HFF-Myc (cell line): ENCODE measurements around the gene OLR1.
A peak's percentile ranks its signal among the peaks of the same experiment; 100 is the strongest.
"Not testable (repeated sequence)": the region's sequence is repeated elsewhere in the genome, so short reads cannot be mapped to it uniquely, and the experiment has no call there.

Source experiments
- DNase-seq: peaks from one replicate; pipeline ENCODE4 v3.0.0-alpha.2; 2011; ENCODE audit warnings: low read depth; ENCODE audit errors: extremely low read depth
- H3K4me3 ChIP-seq: replicated peaks from 2 replicates; pipeline ENCODE4 v1.5.1; 2011; ENCODE audit warnings: low read depth, mild to moderate bottlenecking, control low read depth, low read length
- TF ChIP-seq, protein P1 (sequence below): IDR thresholded peaks from 2 replicates; pipeline ENCODE4 v1.5.1; 2012; ENCODE audit warnings: mild to moderate bottlenecking, low read depth, low read length, control low read depth; ENCODE audit errors: missing control alignments

The OLR1 gene

GRCh38 chr12:10171973-10172728 lies at the start of gene OLR1:
TSS of gene OLR1 (minus strand) at chr12:10172132. CDS start at chr12:10172077, 55 bp downstream.
- no peak for DNase-seq
- H3K4me3 ChIP-seq: no peak within 1 kb of the TSS
- TF ChIP-seq, protein P1, sequence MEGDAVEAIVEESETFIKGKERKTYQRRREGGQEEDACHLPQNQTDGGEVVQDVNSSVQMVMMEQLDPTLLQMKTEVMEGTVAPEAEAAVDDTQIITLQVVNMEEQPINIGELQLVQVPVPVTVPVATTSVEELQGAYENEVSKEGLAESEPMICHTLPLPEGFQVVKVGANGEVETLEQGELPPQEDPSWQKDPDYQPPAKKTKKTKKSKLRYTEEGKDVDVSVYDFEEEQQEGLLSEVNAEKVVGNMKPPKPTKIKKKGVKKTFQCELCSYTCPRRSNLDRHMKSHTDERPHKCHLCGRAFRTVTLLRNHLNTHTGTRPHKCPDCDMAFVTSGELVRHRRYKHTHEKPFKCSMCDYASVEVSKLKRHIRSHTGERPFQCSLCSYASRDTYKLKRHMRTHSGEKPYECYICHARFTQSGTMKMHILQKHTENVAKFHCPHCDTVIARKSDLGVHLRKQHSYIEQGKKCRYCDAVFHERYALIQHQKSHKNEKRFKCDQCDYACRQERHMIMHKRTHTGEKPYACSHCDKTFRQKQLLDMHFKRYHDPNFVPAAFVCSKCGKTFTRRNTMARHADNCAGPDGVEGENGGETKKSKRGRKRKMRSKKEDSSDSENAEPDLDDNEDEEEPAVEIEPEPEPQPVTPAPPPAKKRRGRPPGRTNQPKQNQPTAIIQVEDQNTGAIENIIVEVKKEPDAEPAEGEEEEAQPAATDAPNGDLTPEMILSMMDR: no peak

DNA sequence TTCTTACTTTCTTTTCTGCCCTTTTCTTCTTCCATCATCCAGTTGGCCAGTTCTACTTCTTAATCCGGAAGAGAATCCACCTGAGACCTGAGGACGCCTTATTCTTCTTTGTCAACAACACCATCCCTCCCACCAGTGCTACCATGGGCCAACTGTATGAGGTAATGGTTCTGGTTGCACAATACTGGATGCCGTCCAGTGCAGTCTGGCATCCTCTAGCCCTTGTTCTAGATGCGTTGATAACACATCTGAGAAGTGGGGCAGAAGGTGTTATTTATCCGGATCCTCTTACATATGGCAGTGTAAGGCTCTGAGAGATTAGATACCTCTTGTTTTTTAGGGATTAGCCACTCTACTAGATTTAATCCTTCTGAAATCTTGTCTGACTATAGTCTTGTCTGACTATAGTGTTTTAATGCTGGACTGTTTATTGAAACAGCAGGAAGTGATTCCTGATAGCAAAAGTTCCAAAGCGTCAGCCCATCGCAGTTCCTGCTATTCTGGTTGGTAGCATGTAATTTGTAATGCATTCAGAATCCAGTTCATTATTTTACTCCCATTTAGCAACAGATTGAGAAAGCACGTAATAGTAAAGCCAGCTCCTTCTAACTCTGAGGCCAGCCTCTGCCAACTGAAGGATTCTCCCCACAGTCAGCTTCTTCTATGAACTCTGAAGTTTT lies 48.6 kb upstream of the OLR1 start:
- TF ChIP-seq, protein P1: no peak
- DNase-seq: no peak
- no peak overlapping the region for H3K4me3 ChIP-seq

GRCh38 chr12:10218021-10218420 lies 46.1 kb upstream of the OLR1 start:
- no peak for DNase-seq
- TF ChIP-seq, protein P1: no peak
- no peak overlapping the region for H3K4me3 ChIP-seq

- not testable (repeated sequence) for DNase-seq, H3K4me3 ChIP-seq
Measured at GRCh38 chr12:10215946-10216345, 44.0 kb upstream of the OLR1 start.

- DNase-seq: no peak
- TF ChIP-seq, protein P1: no peak
- H3K4me3 ChIP-seq: no peak overlapping the region; the same call in 1 of the 2 replicates
Measured at GRCh38 chr12:10215436-10215835, 43.5 kb upstream of the OLR1 start.

- peak overlapping the region; percentile 74 for H3K4me3 ChIP-seq
- TF ChIP-seq, protein P1: no peak
Measured at GRCh38 chr12:10214895-10215267, 42.9 kb upstream of the OLR1 start.

GRCh38 chr12:10214136-10214894 lies 42.4 kb upstream of the OLR1 start:
- no peak for DNase-seq

More at GRCh38 chr12:10214895-10215267, 42.9 kb upstream of the OLR1 start:
- no peak for DNase-seq

More at GRCh38 chr12:10214136-10214894, 42.4 kb upstream of the OLR1 start:
- TF ChIP-seq, protein P1: no peak
- peak overlapping the region; percentile 74 for H3K4me3 ChIP-seq
